Measurements from ENCODE around the gene CDK3.

CDK3 gene

GRCh38 chr17:75994802-75995370 lies 5.8 kb upstream of the CDK3 start:
- no peak for DNase-seq

DNA sequence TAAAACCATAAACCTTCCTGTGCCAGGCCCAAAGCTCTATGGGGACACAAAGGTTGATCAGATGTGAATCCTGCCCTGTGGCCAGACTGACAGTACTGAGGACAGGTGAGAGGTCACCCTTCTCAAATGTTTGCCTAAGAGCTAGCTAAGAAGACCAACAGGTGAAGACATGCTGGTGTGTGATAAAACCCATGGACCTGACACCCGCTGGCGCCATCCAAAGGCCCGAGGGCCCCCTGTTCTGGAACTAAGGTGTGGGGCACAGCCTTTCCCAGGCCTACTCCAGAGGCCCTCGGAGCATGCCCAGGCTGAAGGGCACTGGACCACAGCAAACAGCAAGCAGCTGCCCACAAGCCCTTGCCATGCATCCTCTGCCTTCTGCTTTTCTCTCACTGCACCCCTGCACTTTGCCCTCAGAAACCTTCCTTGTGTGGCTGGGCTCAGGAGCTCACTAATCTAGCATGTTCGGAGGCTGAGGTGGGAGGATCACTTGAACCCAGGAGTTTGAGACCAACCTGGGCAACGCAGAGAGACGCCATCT lies 5.2 kb upstream of the CDK3 start:
- DNase-seq, result no peak

GRCh38 chr17:75996665-75997590 lies 3.7 kb upstream of the CDK3 start:
- DNase-seq, result no peak

- DNase-seq, result no peak
Observed at GRCh38 chr17:75998327-75998795, 2.3 kb upstream of the CDK3 start.

DNA sequence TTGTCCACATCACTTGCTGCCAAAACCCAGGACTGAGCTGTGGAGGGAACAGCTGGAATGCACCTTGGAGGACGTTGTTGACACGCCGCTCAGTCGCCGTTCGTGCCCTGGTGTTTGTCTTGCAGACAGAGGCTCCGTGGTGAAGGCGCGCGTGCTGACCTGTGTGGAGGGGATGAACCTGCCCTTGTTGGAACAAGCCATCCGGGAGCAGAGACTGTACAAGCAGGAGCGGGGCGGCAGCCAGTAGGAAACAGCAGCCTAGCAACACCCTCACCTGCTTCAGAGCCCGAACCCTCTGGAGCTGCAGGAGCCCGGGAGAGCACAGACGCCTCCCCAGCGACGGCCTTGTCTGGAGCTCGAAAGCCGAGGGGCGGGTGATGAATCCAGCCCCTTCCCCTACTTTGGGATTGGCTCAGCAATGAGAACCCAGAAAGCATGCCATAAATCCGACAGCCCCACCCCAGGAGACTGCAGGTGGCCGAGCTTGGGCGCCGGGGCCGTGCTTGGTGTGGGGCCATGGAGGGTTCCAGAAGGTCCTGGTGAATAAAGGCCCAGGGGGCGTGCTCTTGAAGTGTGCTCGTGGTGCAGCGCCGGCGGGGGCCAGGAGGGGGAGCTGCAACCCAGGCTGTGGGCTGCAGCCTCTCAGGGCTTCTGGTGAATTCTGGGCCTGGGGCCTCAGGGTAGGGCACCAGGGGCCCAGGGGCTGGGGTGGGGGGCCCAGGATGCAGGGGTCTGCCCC lies 470 bp upstream of the CDK3 start:
- no peak for DNase-seq

GRCh38 chr17:76002100-76002499 lies 1.4 kb downstream of the CDK3 start:
- DNase-seq, result no peak

DNA sequence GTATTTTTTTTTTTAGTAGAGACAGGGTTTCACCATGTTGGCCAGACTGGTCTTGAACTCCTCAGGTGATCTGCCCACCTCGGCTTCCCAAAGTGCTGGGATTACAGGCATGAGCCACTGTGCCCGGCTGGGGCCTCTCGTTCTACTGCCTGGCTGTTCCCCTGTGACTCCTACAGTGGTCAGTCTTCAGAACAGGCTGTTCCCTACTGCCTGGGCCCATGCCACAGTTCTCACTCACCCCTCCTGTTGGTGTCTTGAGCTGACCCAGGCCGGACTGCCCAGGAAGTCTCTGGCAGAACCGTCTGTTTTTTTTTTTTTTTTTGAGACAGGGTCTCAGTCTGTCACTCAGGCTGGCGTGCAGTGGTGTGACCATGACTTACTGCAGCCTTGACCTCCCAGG lies 3.3 kb downstream of the CDK3 start:
- DNase-seq, result no peak

DNA sequence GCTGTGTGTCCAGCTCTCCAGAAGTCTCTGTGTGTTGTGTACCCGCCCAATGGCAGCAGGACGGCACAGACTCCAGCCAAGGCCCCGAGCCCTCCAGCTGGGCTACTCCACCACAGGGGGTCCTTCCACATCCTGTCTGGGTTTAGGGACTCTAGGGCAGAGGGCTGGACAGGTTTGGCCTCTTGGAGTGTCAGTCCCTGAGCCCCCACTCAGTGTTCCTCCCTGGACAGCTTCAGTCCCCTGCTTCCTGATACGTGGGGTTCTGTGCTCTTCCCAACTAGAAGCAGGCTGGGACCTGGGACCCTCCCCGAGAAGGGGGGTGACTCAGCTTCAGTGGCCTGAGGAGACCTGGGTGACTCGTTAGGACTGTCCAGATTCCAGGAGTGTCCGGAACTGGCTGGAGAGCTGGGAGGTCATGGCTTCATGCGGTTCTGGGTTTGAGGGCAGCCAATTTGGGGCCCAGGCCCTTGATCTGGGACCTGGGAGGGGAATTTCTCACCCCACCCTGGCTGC lies 4.2 kb downstream of the CDK3 start:
- DNase-seq, result no peak

- peak; percentile 90 for DNase-seq
Observed at GRCh38 chr17:76005263-76006149, 4.9 kb downstream of the CDK3 start.

GRCh38 chr17:76007131-76007849 lies 6.6 kb downstream of the CDK3 start:
- DNase-seq, result no peak

DNA sequence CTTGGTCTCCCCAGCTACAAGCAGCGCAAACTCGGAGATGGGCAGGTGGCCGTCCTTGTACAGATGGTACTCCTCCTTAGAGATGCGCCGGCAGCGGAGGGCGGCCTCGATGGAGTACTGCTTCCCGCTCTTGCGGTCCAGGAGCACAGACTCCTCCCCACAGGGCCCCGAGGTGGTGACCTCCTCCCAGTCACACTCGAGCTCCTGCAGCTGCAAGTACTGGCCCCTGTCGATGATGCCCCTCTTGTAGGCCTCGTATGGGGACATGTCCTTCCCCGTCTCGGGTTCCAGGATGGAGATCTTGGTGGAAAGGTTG lies 7.2 kb downstream of the CDK3 start:
- no peak for DNase-seq

GRCh38 chr17:76008208-76008607 lies 7.6 kb downstream of the CDK3 start:
- DNase-seq, result no peak

- DNase-seq, result no peak
Observed at GRCh38 chr17:76008630-76009425, 8.2 kb downstream of the CDK3 start.

- no peak for DNase-seq
Observed at GRCh38 chr17:76009447-76009846, 8.8 kb downstream of the CDK3 start.

GRCh38 chr17:76009969-76010661 lies 9.5 kb downstream of the CDK3 start:
- no peak for DNase-seq

GRCh38 chr17:76011951-76012350 lies 11.3 kb downstream of the CDK3 start:
- DNase-seq, result no peak

- DNase-seq, result no peak
Observed at GRCh38 chr17:76013377-76013932, 12.8 kb downstream of the CDK3 start.

DNA sequence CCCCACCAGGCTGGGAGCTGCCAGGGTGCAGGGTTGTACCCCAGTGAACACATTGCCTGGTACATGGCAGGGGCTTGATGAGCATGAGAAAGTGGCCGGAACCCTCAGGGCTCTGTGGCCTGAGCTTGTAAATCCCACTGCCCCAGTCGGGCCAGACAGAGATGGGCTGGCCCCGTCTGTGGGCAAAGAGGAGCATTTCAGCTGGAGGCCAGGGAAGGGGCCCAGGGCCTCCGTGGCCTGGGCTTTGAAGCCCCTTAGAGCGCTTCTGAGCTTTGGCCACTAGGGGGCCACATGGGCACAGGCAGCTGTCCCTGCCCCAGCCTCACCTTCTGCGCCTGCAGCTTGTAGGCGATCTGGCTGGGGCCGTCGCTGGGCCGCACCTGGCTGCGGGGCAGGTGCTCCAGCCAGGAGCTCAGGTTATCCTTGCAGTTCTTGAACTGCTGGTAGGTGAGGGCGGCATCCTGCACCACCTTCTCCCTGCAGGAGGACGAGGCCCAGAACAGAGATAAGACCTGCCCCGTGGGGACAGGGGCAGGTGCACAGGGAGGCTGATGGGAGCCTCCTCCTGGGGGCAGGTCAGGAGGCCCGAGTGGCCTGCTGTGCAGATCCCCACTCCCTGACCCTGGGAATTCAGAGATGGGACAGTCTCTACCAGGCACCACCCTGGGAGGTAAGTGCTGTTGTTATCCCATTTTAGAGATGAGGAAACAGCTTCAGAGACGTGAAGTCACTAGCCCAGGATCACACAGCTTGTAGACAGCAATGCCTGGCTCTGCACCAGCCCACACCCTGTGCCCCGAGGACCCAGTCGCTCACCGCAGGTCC lies 13.7 kb downstream of the CDK3 start:
- no peak for DNase-seq

GRCh38 chr17:76014925-76015261 lies 14.2 kb downstream of the CDK3 start:
- DNase-seq, result no peak
